HG02943 (cell line): ENCODE results near the gene RHBDL1.

ENCODE experiments used
- ATAC-seq: cut with Tn5 transposase; IDR thresholded peaks from one replicate; pipeline ENCODE4 v1.9.1; 2021; ENCODE audit warnings: mild to moderate bottlenecking, low read depth, moderate library complexity; ENCODE audit not compliant: unreplicated experiment

RHBDL1 gene

GRCh38 chr16:652454-653305 lies 22.8 kb upstream of the RHBDL1 start:
- ATAC-seq = no peak

DNA sequence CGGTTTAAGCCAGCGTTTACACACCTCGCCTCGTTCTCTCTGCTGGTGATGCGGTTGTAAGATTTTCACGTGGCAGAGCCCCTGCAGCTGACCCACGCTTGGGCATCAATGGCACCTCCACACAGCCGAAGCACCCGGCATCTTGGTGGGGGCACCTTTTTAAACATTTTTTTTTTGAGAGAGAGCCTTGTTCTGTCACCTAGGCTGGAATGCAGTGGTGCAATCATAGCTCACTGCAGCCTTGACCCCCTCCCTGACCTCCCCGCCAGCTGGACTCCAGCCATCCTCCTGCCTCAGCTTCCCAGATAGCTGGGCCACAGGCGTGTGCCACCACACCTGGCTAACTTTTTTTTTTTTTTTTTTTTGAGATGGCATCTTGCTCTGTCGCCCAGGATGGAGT lies 21.4 kb upstream of the RHBDL1 start:
- ATAC-seq = no peak

GRCh38 chr16:657487-657886 lies 18.0 kb upstream of the RHBDL1 start:
- no peak for ATAC-seq

GRCh38 chr16:658679-659571 lies 16.5 kb upstream of the RHBDL1 start:
- no peak for ATAC-seq

DNA sequence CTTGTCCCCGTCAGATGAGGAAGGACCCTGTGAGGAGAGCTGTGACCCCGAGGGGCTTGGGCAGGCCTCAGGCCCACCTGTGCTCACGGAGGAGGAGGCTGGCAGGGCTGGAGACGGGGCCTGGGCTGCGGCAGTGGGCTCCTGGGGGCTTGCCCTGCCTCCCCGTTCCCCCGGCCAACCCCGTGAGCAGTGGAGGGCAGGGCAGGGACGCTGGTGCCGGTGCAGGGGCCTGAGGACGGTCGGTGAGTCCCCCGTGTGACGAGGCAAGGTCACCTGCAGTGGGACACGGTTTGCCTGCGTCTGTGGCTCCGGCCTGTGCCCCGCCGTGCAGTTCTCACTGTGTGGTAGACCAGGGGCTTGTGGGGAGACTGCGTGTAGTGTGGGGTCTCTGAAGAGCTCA lies 15.9 kb upstream of the RHBDL1 start:
- no peak for ATAC-seq

- ATAC-seq = no peak
Measured at GRCh38 chr16:660132-660458, 15.4 kb upstream of the RHBDL1 start.

DNA sequence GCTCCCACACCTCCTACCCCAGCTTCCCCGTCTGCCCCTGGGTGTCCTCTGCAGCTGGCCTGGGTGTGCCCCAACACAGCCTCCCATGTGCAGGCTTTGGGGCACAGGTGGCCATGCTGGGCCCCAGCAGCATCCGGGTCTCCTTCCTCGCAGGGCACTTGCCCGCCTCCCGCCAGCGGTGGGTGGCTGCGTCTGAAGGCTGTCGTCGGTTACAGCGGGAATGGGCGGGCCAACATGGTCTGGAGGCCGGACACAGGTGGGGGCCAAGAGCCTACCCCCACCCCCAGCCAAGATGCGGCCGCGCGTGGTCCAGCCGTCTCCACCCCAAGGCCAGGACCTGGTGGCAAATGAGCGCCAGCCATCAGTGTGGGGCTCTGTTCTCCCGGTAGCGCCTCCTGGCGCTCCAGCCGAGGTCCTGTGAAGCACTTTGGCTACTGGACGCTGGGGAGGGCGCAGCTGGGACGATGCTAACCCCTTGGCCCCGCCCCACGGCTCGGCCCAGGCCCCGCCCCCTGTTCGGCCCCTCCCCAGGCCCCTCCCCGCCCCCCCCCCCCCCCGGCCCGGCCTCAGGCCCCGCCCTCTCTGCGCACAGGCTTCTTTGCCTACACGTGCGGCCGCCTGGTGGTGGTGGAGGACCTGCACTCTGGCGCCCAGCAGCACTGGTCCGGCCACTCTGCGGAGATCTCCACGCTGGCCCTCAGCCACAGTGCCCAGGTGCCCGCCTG lies 14.8 kb upstream of the RHBDL1 start:
- ATAC-seq = no peak

GRCh38 chr16:661184-661821 lies 14.2 kb upstream of the RHBDL1 start:
- ATAC-seq = no peak

GRCh38 chr16:662095-662494 lies 13.4 kb upstream of the RHBDL1 start:
- no peak for ATAC-seq

DNA sequence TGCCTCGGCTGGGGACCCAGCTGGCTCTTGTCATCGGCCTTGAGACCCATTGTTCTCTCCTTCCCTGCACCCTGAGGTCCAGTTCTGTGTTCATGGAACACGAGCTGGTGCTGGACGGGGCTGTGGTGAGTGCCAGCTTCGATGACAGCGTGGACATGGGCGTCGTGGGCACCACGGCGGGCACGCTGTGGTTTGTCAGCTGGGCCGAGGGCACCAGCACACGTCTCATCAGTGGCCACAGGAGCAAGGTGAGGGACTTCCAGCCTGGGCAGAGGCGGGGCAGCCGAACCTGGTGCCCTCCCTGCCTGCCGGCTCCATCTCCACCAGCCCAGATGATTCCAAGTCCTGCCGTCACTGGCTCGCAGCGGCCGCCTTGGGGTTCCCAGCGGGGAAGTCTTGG lies 12.9 kb upstream of the RHBDL1 start:
- no peak for ATAC-seq

- ATAC-seq = no peak
Measured at GRCh38 chr16:666572-666971, 8.9 kb upstream of the RHBDL1 start.

GRCh38 chr16:667113-667779 lies 8.2 kb upstream of the RHBDL1 start:
- ATAC-seq = no peak

DNA sequence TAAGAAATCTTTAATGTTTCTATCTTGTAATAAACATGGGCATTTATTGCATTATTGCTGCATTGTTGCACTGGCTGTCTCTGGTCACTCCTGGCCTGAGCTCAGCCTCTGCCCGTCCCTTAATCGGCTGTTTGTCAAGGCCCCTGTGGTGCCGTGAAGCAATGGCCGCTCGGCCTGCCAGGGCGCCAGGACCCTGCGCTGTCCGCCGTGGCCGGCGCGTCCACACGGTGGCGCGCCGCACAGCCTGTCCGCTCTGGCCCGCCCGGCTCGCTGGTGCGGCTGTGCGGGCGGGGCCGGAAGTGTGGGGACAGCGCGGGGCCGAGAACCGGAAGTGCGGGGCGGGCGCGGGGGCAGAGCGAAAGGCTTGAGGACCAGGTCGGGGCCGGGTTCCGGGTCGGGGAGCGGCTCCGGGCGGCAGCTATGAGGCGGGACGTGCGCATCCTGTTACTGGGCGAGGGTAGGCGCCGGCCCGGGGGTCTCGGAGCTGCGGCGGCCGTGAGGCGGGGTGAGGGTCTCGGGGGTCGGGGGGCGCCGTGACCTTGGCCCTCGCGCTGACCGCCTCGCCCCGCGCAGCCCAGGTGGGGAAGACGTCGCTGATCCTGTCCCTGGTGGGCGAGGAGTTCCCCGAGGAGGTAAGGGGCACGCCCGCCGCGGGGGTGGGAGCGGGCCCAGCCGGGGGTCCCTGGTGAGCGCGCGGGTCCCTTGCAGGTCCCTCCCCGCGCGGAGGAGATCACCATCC lies 7.5 kb upstream of the RHBDL1 start, which contains the start of gene RHOT2:
RHOT2 (plus strand) TSS at position 353 of the 739 bp plus-strand sequence; CDS start at position 421, 68 bp downstream.
- ATAC-seq = no peak

GRCh38 chr16:668519-669171 lies 6.8 kb upstream of the RHBDL1 start:
- no peak for ATAC-seq

GRCh38 chr16:669666-670065 lies 5.8 kb upstream of the RHBDL1 start:
- no peak for ATAC-seq

DNA sequence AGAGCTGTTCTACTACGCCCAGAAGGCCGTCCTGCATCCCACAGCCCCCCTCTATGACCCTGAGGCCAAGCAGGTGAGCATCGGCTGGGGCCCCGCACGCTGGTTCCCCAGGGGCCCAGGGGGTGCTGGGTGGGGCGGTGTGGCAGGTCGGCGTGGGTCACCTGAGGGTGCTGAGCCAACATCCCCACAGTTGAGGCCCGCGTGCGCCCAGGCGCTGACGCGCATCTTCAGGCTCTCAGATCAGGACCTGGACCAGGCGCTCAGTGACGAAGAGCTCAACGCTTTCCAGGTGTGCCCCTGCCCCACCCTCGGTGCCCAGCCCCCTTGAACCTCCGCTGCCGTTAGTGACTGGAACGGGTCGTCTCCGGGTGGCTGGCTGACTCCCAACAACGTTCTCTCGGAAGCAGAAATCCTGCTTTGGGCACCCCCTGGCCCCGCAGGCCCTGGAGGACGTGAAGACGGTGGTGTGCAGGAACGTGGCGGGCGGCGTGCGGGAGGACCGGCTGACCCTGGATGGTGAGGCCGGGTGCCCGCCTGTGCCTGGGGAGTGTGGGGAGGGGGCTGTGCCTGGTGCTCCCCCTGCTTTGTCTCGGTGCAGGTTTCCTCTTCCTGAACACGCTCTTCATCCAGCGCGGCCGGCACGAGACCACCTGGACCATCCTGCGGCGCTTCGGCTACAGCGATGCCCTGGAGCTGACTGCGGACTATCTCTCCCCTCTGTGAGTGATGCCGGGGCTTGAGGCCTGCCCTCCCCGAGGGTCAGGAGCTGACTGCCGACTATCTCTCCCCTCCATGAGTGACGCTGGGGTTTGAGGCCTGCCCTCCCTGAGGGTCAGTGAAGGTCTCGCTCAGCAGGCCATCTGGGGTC lies 4.8 kb upstream of the RHBDL1 start:
- no peak for ATAC-seq

- ATAC-seq = no peak
Measured at GRCh38 chr16:671353-672131, 3.9 kb upstream of the RHBDL1 start.
